Measurements from ENCODE around the gene FHIT.

DNA sequence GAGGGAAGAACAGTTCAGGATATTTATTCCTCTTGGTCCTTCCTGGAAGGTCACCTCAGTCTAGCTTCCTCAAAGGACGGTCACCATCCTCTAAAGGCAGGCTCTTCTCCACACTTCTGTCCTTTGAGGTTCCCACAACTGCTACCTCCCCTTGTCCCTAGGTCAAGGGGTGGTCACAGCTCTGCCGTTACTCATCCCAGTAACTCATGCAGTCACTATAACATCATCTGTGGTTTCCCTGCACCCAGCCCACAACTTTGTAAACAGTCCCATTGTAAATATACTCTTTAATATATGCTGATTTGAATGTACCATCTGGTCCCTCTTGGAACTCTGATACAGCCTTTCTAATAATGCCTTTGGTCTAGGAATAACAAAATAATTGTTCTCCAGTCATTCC, 887.4 kb downstream of the FHIT start:
- TF ChIP-seq, protein P1, sequence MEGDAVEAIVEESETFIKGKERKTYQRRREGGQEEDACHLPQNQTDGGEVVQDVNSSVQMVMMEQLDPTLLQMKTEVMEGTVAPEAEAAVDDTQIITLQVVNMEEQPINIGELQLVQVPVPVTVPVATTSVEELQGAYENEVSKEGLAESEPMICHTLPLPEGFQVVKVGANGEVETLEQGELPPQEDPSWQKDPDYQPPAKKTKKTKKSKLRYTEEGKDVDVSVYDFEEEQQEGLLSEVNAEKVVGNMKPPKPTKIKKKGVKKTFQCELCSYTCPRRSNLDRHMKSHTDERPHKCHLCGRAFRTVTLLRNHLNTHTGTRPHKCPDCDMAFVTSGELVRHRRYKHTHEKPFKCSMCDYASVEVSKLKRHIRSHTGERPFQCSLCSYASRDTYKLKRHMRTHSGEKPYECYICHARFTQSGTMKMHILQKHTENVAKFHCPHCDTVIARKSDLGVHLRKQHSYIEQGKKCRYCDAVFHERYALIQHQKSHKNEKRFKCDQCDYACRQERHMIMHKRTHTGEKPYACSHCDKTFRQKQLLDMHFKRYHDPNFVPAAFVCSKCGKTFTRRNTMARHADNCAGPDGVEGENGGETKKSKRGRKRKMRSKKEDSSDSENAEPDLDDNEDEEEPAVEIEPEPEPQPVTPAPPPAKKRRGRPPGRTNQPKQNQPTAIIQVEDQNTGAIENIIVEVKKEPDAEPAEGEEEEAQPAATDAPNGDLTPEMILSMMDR (IDR thresholded peaks at IDR 0.05): no peak
- no peak for TF ChIP-seq POLR2A (IDR thresholded peaks at IDR 0.05)
